SK-N-MC (cell line): ENCODE results near the gene TEX38.
"Not testable (repeated sequence)": the region's sequence is repeated elsewhere in the genome, so short reads cannot be mapped to it uniquely, and the experiment has no call there.

Experiments used
- DNase-seq: peaks from one replicate; pipeline ENCODE4 v3.0.0-alpha.2; 2011; ENCODE audit warnings: low read depth, low spot score
- H3K27ac ChIP-seq: fragments of 200-600 bp; sonication (generic); 2 replicates; pipeline ENCODE4 v1.5.1; 2016; ENCODE audit warnings: mixed run types
- H3K36me3 ChIP-seq: fragments of 200-600 bp; sonication (generic); 2 replicates; pipeline ENCODE4 v1.6.1; 2017; ENCODE audit warnings: antibody characterized with exemption, low read length, mixed read lengths; ENCODE audit not compliant: insufficient read depth
- H3K4me3 ChIP-seq: fragments of 200-600 bp; sonication (generic); 2 replicates; pipeline ENCODE4 v1.5.1; 2016
- H3K9ac ChIP-seq: fragments of 200-600 bp; sonication (generic); 2 replicates; pipeline ENCODE4 v1.8.0; 2017; ENCODE audit warnings: mixed run types, mixed read lengths; ENCODE audit not compliant: insufficient read length
- H3K9me3 ChIP-seq: fragments of 200-600 bp; sonication (generic); 2 replicates; pipeline ENCODE4 v1.6.1; 2017; ENCODE audit warnings: low read depth, mild to moderate bottlenecking, antibody characterized with exemption, low read length, moderate library complexity, mixed read lengths
- EZH2 ChIP-seq: fragments of 200-600 bp; sonication (generic); IDR thresholded peaks from one replicate; pipeline ENCODE4 v1.6.1; 2017; ENCODE audit warnings: antibody characterized with exemption
- FOXP2 ChIP-seq: optimal IDR thresholded peaks from 2 replicates; pipeline ENCODE3; 2011; ENCODE audit warnings: mild to moderate bottlenecking, moderate library complexity; ENCODE audit not compliant: insufficient read depth; ENCODE audit errors: extremely low read length, control extremely low read depth
- POLR2AphosphoS5 ChIP-seq: IDR thresholded peaks from 2 replicates; pipeline ENCODE4 v1.6.1; 2012; ENCODE audit warnings: mild to moderate bottlenecking, low read depth, low read length, borderline replicate concordance

Gene TEX38

DNA sequence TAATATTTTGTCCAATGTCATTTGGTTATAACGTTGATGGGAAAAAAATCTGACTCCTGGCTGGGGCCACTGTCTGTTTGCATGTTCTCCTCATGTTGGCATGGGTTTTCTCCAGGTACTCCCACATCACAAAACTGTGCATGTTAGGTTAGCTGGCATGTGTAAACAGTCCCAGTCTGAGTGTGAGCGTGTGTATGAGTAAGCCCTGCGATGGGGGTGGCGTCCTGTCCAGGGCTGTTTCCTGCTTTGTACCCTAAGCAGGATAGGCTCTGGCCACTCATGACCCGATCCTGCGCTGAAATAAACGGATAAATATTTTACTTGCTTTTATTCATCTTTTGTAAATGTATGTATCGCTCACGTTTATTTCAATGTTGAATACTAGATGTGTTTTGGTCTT, 33.8 kb downstream of the TEX38 start:
- no peak overlapping the region for H3K27ac ChIP-seq
- no peak overlapping the region for H3K9ac ChIP-seq
- DNase-seq: no peak
- no peak overlapping the region for H3K4me3 ChIP-seq
- H3K9me3 ChIP-seq: no peaks in the 10 kb centered on the region
- TF ChIP-seq POLR2AphosphoS5 (no peak), EZH2 (no peak), FOXP2 (no peak)
- H3K36me3 ChIP-seq: peaks cover 55% of the 10 kb centered on the region

DNA sequence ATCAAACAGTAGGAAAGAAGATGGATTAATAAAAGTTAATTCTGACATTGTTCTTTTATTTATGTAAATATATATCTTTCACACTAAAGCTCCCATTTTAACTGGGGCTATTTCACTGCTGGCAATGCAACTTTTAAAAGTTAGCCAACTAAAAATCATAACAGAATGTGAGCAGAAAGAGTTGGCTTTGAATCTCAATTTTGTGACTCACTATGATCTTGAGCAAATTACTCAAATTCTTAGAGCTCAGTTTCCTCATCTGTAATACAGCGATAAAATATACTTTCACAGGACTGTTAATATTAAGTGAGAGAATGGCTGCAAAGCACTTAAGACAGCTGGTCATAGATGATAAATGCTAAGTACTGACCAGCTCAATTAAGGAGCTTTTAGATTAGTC, 36.5 kb downstream of the TEX38 start:
- no peak for TF ChIP-seq FOXP2
- TF ChIP-seq POLR2AphosphoS5: no peak
- TF ChIP-seq EZH2: no peak
- DNase-seq: no peak
- Histone ChIP-seq H3K9me3 (no peaks in the 10 kb centered on the region), H3K4me3 (no peak overlapping the region), H3K9ac (no peak overlapping the region), H3K27ac (no peak overlapping the region), H3K36me3 (peaks cover 49% of the 10 kb centered on the region)

- DNase-seq: no peak
- H3K4me3 ChIP-seq: no peak overlapping the region
- H3K9ac ChIP-seq: no peak overlapping the region
- no peaks in the 10 kb centered on the region for H3K9me3 ChIP-seq
- H3K36me3 ChIP-seq: peaks cover 26% of the 10 kb centered on the region
- TF ChIP-seq FOXP2 (no peak), EZH2 (no peak), POLR2AphosphoS5 (no peak)
- no peak overlapping the region for H3K27ac ChIP-seq
Observed at GRCh38 chr1:46714976-46715375, 43.3 kb downstream of the TEX38 start.

- peak overlapping the region; percentile 95 for H3K4me3 ChIP-seq
- no peaks in the 10 kb centered on the region for H3K9me3 ChIP-seq
- H3K36me3 ChIP-seq: peaks cover 26% of the 10 kb centered on the region
- H3K9ac ChIP-seq: peak overlapping the region; percentile 84
- no peak for DNase-seq
- TF ChIP-seq FOXP2 (no peak), POLR2AphosphoS5 (no peak), EZH2 (no peak)
- no peak overlapping the region for H3K27ac ChIP-seq
Observed at GRCh38 chr1:46717654-46718053, 46.0 kb downstream of the TEX38 start.

GRCh38 chr1:46718340-46718726, 46.7 kb downstream of the TEX38 start:
- H3K9ac ChIP-seq: peak overlapping the region; percentile 84
- no peak overlapping the region for H3K27ac ChIP-seq
- no peak for TF ChIP-seq POLR2AphosphoS5
- TF ChIP-seq FOXP2: no peak
- TF ChIP-seq EZH2: no peak
- no peak for DNase-seq
- peaks cover 24% of the 10 kb centered on the region for H3K36me3 ChIP-seq
- peak overlapping the region; percentile 95 for H3K4me3 ChIP-seq
- no peaks in the 10 kb centered on the region for H3K9me3 ChIP-seq

DNA sequence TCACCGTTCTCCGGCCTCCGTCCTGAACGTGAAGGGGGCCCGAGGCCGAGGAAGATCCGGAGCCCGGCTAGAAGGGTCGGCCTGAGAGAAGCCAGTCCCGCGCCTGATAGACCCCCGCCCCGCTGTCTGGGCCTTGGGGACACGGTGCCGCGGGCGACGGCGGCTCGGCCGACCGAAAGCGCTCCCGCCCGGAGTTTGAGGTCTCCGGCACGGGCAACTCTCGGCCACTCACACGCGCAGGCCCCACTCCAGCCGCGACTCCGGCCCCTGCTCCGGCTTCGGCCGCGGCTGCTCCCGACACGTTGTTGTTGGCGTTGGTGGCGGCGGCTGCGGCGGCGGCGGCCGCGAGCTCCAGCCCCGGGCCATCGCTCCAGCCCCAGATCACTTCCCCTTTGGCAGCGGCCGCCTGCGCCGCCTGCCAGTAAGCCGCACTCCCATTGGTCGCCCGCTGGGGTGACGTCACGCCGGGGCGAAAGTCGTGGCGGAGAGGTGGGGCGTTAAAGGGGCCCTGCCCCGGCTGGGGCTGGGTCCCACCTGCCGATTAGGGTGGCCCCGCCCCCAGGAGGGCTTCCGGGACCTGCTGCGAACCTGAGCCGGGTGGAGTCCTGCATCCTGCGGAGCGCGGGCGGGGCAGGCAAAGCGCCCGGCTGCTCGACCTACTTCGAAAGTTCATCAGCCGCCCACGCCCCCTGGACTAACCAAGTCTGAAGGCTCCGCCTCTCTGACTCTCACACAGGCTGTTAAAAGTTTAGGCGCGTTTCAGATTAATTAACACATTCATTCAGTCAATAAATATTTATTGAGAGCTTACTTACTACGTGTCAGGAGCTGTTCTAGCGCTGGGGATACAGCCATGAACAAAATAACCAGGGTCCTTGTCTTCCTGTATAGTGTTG, 47.3 kb downstream of the TEX38 start, which contains the start of gene EFCAB14:
Gene EFCAB14, minus strand, starts transcription at position 388 of the 896 bp plus-strand sequence. CDS start 1,027 bp downstream, outside the sequence.
- H3K9ac ChIP-seq: peak within 1 kb of the TSS; percentile 84
- no peaks in the 10 kb centered on the region for H3K9me3 ChIP-seq
- no peak within 1 kb of the TSS for H3K27ac ChIP-seq
- H3K36me3 ChIP-seq: peaks cover 20% of the 10 kb centered on the region
- peak; percentile 12 for DNase-seq
- TF ChIP-seq POLR2AphosphoS5 (peak; percentile 70), FOXP2 (no peak)
- peak within 1 kb of the TSS; percentile 95 for H3K4me3 ChIP-seq

- Histone ChIP-seq H3K9me3 (no peaks in the 10 kb centered on the region), H3K27ac (no peak overlapping the region), H3K36me3 (peaks cover 12% of the 10 kb centered on the region), H3K4me3 (peak overlapping the region; percentile 95), H3K9ac (peak overlapping the region; percentile 84)
- TF ChIP-seq EZH2 (no peak), FOXP2 (no peak), POLR2AphosphoS5 (no peak)
- DNase-seq: no peak
Observed at GRCh38 chr1:46719689-46720088, 48.0 kb downstream of the TEX38 start.

- DNase-seq, H3K9ac ChIP-seq, H3K27ac ChIP-seq, H3K4me3 ChIP-seq, H3K9me3 ChIP-seq, H3K36me3 ChIP-seq: not testable (repeated sequence)
Observed at GRCh38 chr1:46720319-46720718, 48.7 kb downstream of the TEX38 start.
